GM12891 (cell line): Measurements from ENCODE around the gene SPACDR.

ENCODE experiments used
- DNase-seq: peaks from one replicate; pipeline ENCODE4 v3.0.0; 2011; ENCODE audit warnings: low spot score; ENCODE audit not compliant: insufficient read length
- FAIRE-seq: peaks from 2 replicates; lab custom pipeline; 2011; peaks lifted over from hg19 to GRCh38; lab: Jason Lieb, UNC
- PAX5 ChIP-seq: IDR thresholded peaks from 2 replicates; pipeline ENCODE4 v1.6.1; 2011; ENCODE audit warnings: low read length, moderate library complexity, mild to moderate bottlenecking; ENCODE audit not compliant: insufficient read depth, severe bottlenecking
- POLR2A ChIP-seq: IDR thresholded peaks from 2 replicates; pipeline ENCODE4 v1.6.1; 2011; ENCODE audit warnings: low read depth, low read length, control low read depth
- POLR2AphosphoS5 ChIP-seq: IDR thresholded peaks from 2 replicates; pipeline ENCODE4 v1.6.1; 2011; ENCODE audit warnings: low read depth, low read length, control low read depth
- POU2F2 ChIP-seq: IDR thresholded peaks from 2 replicates; pipeline ENCODE4 v1.6.1; 2011; ENCODE audit warnings: low read depth, mild to moderate bottlenecking, control low read depth, low read length, moderate library complexity
- SPI1 ChIP-seq: IDR thresholded peaks from 2 replicates; pipeline ENCODE4 v1.6.1; 2011; ENCODE audit warnings: low read depth, low read length, control low read depth
- TAF1 ChIP-seq: IDR thresholded peaks from 2 replicates; pipeline ENCODE4 v1.6.1; 2011; ENCODE audit warnings: low read depth, low read length, control low read depth

SPACDR gene

GRCh38 chr7:100493476-100494264, 29.6 kb upstream of the SPACDR start:
- TF ChIP-seq PAX5 (no peak), POLR2A (no peak), TAF1 (no peak), POU2F2 (no peak), SPI1 (no peak), POLR2AphosphoS5 (no peak)
- FAIRE-seq (peak; percentile 51), DNase-seq (peak; percentile 69)

GRCh38 chr7:100492738-100493475, 28.8 kb upstream of the SPACDR start:
- no peak for DNase-seq
- no peak for TF ChIP-seq TAF1
- no peak for TF ChIP-seq POLR2A
- TF ChIP-seq SPI1 = no peak
- TF ChIP-seq POLR2AphosphoS5 = no peak
- TF ChIP-seq POU2F2 = no peak
- no peak for TF ChIP-seq PAX5
- FAIRE-seq = no peak

- DNase-seq = no peak
- no peak for FAIRE-seq
- TF ChIP-seq SPI1 (no peak), TAF1 (no peak), PAX5 (no peak), POLR2A (no peak), POU2F2 (no peak), POLR2AphosphoS5 (no peak)
These were observed 27.1 kb upstream of the SPACDR start for GRCh38 chr7:100491192-100491578.

- no peak for DNase-seq
- TF ChIP-seq SPI1 = no peak
- no peak for TF ChIP-seq TAF1
- no peak for TF ChIP-seq PAX5
- no peak for TF ChIP-seq POLR2AphosphoS5
- no peak for TF ChIP-seq POU2F2
- TF ChIP-seq POLR2A = no peak
- FAIRE-seq = no peak
These were observed 26.6 kb upstream of the SPACDR start for GRCh38 chr7:100490483-100491191.

GRCh38 chr7:100489824-100490223, 25.8 kb upstream of the SPACDR start:
- FAIRE-seq = peak; percentile 88
- DNase-seq = peak; percentile 94
- TF ChIP-seq POLR2A (no peak), POU2F2 (no peak), SPI1 (no peak), PAX5 (no peak), POLR2AphosphoS5 (no peak), TAF1 (no peak)

- DNase-seq (no peak), FAIRE-seq (no peak)
- no peak for TF ChIP-seq PAX5
- TF ChIP-seq POU2F2 = no peak
- no peak for TF ChIP-seq POLR2A
- TF ChIP-seq TAF1 = no peak
- no peak for TF ChIP-seq SPI1
- no peak for TF ChIP-seq POLR2AphosphoS5
These were observed 25.1 kb upstream of the SPACDR start for GRCh38 chr7:100489121-100489520.

- DNase-seq (no peak), FAIRE-seq (no peak)
- TF ChIP-seq POU2F2 = no peak
- no peak for TF ChIP-seq PAX5
- no peak for TF ChIP-seq TAF1
- TF ChIP-seq POLR2AphosphoS5 = no peak
- TF ChIP-seq POLR2A = no peak
- no peak for TF ChIP-seq SPI1
These were observed 24.5 kb upstream of the SPACDR start for GRCh38 chr7:100488333-100489095.

GRCh38 chr7:100486753-100487446, 22.8 kb upstream of the SPACDR start:
- DNase-seq (no peak), FAIRE-seq (no peak)
- no peak for TF ChIP-seq POLR2A
- TF ChIP-seq POLR2AphosphoS5 = no peak
- TF ChIP-seq PAX5 = no peak
- no peak for TF ChIP-seq POU2F2
- no peak for TF ChIP-seq TAF1
- TF ChIP-seq SPI1 = no peak

GRCh38 chr7:100486111-100486636, 22.1 kb upstream of the SPACDR start:
- no peak for FAIRE-seq
- TF ChIP-seq PAX5 = no peak
- no peak for DNase-seq
